ENCODE measurements around the gene OOEP.

Gene OOEP

DNA sequence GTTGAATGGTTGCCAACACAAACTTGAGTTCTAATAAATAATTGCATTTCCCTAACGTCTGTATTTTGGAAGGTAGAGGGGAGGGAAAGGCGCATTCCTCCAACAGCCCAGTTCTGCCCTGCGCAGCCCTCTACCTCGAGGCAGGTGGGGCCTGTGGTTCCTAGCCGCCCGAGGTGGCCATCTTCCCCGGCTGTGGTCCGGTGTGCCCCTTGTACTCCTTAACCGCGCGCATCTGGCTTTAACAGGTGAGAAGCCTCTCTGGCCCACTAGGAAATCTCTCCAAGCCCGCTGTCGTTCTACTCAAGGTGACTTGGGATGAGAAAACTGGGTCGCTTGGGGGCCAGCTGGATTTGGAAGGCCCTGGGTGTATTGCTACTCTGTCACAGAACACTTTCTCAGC lies 5.6 kb downstream of the OOEP start:
- Histone ChIP-seq H3K4me3 (ENCODE audit: low read depth, low read length) (no peak overlapping the region), H3K27me3 (ENCODE audit: insufficient read depth, low read depth, severe bottlenecking) (no peaks in the 10 kb centered on the region), H3K9me3 (ENCODE audit: severe bottlenecking) (peaks cover 7% of the 10 kb centered on the region), H3K36me3 (no peaks in the 10 kb centered on the region), H3K27ac (no peak overlapping the region)
- TF ChIP-seq, protein P1, sequence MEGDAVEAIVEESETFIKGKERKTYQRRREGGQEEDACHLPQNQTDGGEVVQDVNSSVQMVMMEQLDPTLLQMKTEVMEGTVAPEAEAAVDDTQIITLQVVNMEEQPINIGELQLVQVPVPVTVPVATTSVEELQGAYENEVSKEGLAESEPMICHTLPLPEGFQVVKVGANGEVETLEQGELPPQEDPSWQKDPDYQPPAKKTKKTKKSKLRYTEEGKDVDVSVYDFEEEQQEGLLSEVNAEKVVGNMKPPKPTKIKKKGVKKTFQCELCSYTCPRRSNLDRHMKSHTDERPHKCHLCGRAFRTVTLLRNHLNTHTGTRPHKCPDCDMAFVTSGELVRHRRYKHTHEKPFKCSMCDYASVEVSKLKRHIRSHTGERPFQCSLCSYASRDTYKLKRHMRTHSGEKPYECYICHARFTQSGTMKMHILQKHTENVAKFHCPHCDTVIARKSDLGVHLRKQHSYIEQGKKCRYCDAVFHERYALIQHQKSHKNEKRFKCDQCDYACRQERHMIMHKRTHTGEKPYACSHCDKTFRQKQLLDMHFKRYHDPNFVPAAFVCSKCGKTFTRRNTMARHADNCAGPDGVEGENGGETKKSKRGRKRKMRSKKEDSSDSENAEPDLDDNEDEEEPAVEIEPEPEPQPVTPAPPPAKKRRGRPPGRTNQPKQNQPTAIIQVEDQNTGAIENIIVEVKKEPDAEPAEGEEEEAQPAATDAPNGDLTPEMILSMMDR (IDR thresholded peaks at IDR 0.05; ENCODE audit: low read depth, low read length): no peak
- DNase-seq: no peak

DNA sequence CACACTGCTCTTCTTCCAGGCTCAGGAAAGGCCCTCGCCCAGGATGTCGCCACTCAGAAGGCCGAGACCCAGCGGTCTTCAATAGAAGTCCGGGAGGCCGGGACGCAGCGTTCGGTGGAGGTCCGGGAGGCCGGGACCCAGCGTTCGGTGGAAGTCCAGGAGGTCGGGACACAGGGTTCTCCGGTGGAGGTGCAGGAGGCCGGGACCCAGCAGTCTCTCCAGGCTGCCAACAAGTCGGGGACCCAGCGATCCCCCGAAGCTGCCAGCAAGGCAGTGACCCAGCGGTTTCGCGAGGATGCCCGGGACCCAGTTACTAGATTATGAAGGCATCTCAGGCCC lies 6.2 kb downstream of the OOEP start:
- Histone ChIP-seq H3K4me3 (ENCODE audit: low read depth, low read length) (no peak overlapping the region), H3K36me3 (no peaks in the 10 kb centered on the region), H3K9me3 (ENCODE audit: severe bottlenecking) (peaks cover 7% of the 10 kb centered on the region), H3K27ac (no peak overlapping the region), H3K27me3 (ENCODE audit: insufficient read depth, low read depth, severe bottlenecking) (no peaks in the 10 kb centered on the region)
- no peak for DNase-seq
- TF ChIP-seq, protein P1 (IDR thresholded peaks at IDR 0.05; ENCODE audit: low read depth, low read length): no peak

DNA sequence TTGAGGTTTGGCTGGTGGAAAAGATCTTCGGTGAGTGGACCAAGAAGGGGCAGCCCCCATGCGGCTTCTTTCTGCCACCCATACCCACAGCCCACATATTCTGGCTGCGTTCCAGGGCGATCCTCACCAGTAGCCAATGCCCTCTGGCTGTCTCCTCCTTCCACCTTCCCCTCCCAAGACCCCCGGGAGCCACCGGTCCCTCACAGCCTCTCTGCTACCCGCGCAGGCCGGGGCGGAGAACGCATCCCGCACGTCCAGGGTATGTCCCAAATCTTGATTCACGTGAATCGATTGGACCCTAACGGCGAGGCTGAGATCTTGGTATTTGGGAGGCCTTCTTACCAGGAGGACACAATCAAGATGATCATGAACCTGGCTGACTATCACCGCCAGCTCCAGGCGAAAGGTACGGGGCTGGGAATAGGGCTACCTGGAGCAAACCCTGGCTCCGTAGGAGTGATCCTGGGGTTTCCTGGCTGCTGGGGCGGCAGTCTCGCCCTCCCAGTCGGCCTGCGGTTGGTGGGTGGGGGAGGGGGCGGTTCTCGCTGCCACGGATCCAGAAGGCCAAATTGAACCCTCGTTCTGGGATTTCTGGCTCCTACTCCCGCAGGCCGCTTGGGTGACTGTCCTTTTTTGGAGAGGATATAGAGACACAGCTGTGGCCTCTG lies 6.7 kb downstream of the OOEP start:
- TF ChIP-seq, protein P1 (IDR thresholded peaks at IDR 0.05; ENCODE audit: low read depth, low read length): no peak
- H3K27me3 ChIP-seq (ENCODE audit: insufficient read depth, low read depth, severe bottlenecking): no peaks in the 10 kb centered on the region
- H3K27ac ChIP-seq: no peak overlapping the region
- H3K36me3 ChIP-seq: no peaks in the 10 kb centered on the region
- H3K4me3 ChIP-seq (ENCODE audit: low read depth, low read length): no peak overlapping the region
- DNase-seq: no peak
- H3K9me3 ChIP-seq (ENCODE audit: severe bottlenecking): peaks cover 7% of the 10 kb centered on the region

DNA sequence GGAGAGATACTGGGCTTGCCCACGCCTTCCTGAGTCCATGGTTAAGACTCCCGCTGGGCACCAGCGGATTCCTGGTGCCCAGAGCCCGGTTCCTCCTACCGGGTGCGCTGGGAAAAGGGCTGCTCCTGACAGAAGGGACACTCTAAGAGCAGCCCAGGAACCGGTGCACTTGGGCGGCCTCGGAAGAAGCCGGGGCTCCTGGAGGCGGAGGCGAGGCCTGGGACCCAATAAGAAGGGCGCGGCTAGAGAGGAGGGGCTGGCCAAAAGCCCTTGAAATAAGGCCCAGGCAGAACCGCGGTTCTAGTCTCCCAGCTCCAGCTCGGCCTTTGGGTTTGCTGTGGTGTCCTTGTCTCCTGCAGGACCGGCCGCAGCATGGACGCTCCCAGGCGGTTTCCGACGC lies 7.3 kb downstream of the OOEP start, which contains the start of gene KHDC3L:
KHDC3L (plus strand) TSS at position 301 of the 400 bp plus-strand sequence; CDS start at position 373, 72 bp downstream.
- DNase-seq: no peak
- H3K9me3 ChIP-seq (ENCODE audit: severe bottlenecking): peaks cover 7% of the 10 kb centered on the region
- H3K27me3 ChIP-seq (ENCODE audit: insufficient read depth, low read depth, severe bottlenecking): no peaks in the 10 kb centered on the region
- no peak within 1 kb of the TSS for H3K4me3 ChIP-seq (ENCODE audit: low read depth, low read length)
- H3K36me3 ChIP-seq: no peaks in the 10 kb centered on the region
- H3K27ac ChIP-seq: no peak within 1 kb of the TSS
- TF ChIP-seq, protein P1 (IDR thresholded peaks at IDR 0.05; ENCODE audit: low read depth, low read length): no peak

DNA sequence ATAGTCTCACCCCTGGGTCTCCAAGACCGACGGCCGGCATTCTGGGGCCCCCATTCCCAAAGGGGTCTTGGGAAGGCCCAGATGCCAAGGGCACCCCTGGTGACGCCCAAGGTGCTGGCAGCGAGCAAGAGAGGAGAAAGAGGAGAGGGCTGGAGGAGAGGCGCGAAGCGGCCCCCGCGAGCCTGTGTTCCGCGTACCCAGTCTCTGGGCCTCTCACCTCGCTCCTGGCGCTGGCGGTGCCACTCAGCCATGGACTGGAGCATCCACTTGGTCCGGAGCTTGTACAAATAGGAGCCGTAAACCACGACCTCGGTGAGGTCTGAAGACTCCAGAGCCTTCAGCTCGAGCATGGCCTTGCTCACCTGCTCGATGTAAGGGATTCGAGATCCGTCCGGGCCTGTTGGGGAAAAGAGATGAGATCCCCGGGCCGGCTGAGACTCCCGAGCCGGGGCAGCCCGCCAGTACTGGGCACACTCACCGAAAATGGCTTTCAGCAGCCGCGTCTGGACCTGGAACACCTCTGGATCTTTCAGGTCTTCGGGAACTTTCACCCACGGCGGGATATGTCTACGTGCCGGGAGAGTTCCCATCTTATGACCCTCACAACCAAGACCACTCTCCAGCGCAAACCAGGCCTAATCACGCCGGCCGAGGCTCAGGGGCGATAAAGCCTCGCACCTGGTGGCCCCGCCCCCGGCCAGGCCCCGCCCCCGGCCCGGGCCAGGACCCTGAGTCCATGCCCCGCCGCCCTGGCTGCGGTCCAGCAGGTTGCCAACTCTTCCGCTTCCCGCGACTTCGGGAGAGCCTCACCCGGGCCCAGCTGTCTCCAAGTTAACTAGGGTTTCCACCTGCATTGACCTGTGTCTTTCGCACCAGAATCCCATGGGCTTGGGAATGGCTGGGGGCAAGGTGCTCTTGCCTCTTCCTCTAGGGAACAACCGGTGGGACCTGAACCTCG lies 15.8 kb downstream of the OOEP start, which contains the start of gene DPPA5:
DPPA5 (minus strand) TSS at position 641 of the 958 bp plus-strand sequence; CDS start at position 590, 51 bp downstream.
- Histone ChIP-seq H3K9me3 (ENCODE audit: severe bottlenecking) (no peaks in the 10 kb centered on the region), H3K36me3 (no peaks in the 10 kb centered on the region), H3K27me3 (ENCODE audit: insufficient read depth, low read depth, severe bottlenecking) (no peaks in the 10 kb centered on the region), H3K4me3 (ENCODE audit: low read depth, low read length) (no peak within 1 kb of the TSS), H3K27ac (no peak within 1 kb of the TSS)
- DNase-seq: no peak
- TF ChIP-seq, protein P1 (IDR thresholded peaks at IDR 0.05; ENCODE audit: low read depth, low read length): no peak

Data from WERI-Rb-1 (cell line).